ENCODE data around the gene PCDHGB7. TPM values are rescaled to one million over a fixed set of nuclear protein-coding genes. Genes with fewer than 3 reads are reported as not detected.
"Not testable (repeated sequence)": the region's sequence is repeated elsewhere in the genome, so short reads cannot be mapped to it uniquely, and the experiment has no call there.

PCDHGB7 gene
- total RNA-seq, 4 donors from 2014 or later: 13.9 to 18.0 (median 14.4) TPM

- 19% methylated on average over 13 of the region's 13 CpGs for WGBS
- TF ChIP-seq CTCF (IDR thresholded peaks at IDR 0.05): no peak
- TF ChIP-seq POLR2AphosphoS5 (IDR thresholded peaks at IDR 0.05): no peak
- no peak for TF ChIP-seq EP300 (IDR thresholded peaks at IDR 0.05)
- TF ChIP-seq POLR2A (IDR thresholded peaks at IDR 0.05; ENCODE audit: low read depth): no peak
- peaks cover 4 to 14% (median 9%) of the 10 kb centered on the region in 4 donors for H3K36me3 ChIP-seq
- peaks cover 33 to 100% (median 97%) of the 10 kb centered on the region in 4 donors for H3K9me3 ChIP-seq
- intact Hi-C loops (cut with DNase I): no loop called here
- no peak overlapping the region for H3K27ac ChIP-seq (replicated peaks in 1 of 4)
- H3K4me1 ChIP-seq: peaks cover 0 to 12% (median 5%) of the 10 kb centered on the region in 4 donors
- DNase-seq (ENCODE audit: extremely low spot score): no peak
- H3K4me3 ChIP-seq: peak overlapping the region; percentile 24 to 47 (median 38)
- no peaks in the 10 kb centered on the region for H3K27me3 ChIP-seq
Observed at GRCh38 chr5:141421489-141421855, 4.0 kb downstream of the PCDHGB7 start.

- Histone ChIP-seq H3K4me1 (peaks cover 0 to 12% (median 5%) of the 10 kb centered on the region in 4 donors), H3K27me3 (no peaks in the 10 kb centered on the region), H3K36me3 (peaks cover 4 to 23% (median 11%) of the 10 kb centered on the region in 4 donors), H3K9me3 (peaks cover 38 to 100% (median 100%) of the 10 kb centered on the region in 4 donors), H3K27ac (replicated peaks in 1 of 4) (no peak overlapping the region), H3K4me3 (no peak overlapping the region)
- no peak for DNase-seq (ENCODE audit: extremely low spot score)
- TF ChIP-seq POLR2AphosphoS5 (IDR thresholded peaks at IDR 0.05): no peak
- intact Hi-C loops (cut with DNase I): no loop called here
- 18% methylated on average over 12 of the region's 42 CpGs for WGBS
Observed at GRCh38 chr5:141422742-141423291, 5.3 kb downstream of the PCDHGB7 start.

- no peak for TF ChIP-seq CTCF (IDR thresholded peaks at IDR 0.05)
- no peak for TF ChIP-seq POLR2A (IDR thresholded peaks at IDR 0.05; ENCODE audit: low read depth)
- TF ChIP-seq EP300 (IDR thresholded peaks at IDR 0.05): no peak
- TF ChIP-seq POLR2AphosphoS5 (IDR thresholded peaks at IDR 0.05): no peak
- Histone ChIP-seq H3K4me3 (no peak overlapping the region), H3K27ac (replicated peaks in 1 of 4) (no peak overlapping the region), H3K27me3 (no peaks in the 10 kb centered on the region), H3K4me1 (no peaks in the 10 kb centered on the region), H3K9me3 (peaks cover 38 to 100% (median 98%) of the 10 kb centered on the region in 4 donors), H3K36me3 (peaks cover 0 to 15% (median 6%) of the 10 kb centered on the region in 4 donors)
- intact Hi-C loops (cut with DNase I): no loop called here
- WGBS: 41% methylated on average over 48 of the region's 53 CpGs
- DNase-seq (ENCODE audit: extremely low spot score): no peak
Observed at GRCh38 chr5:141427783-141428426, 10.4 kb downstream of the PCDHGB7 start.

- intact Hi-C loops (cut with DNase I): no loop called here
- peaks cover 32 to 100% (median 97%) of the 10 kb centered on the region in 4 donors for H3K9me3 ChIP-seq
- no peaks in the 10 kb centered on the region for H3K27me3 ChIP-seq
- TF ChIP-seq CTCF (IDR thresholded peaks at IDR 0.05): peak in 2 of 3 experiments; percentile 41 to 42
- TF ChIP-seq EP300 (IDR thresholded peaks at IDR 0.05): no peak
- no peaks in the 10 kb centered on the region for H3K4me1 ChIP-seq
- no peak for DNase-seq (ENCODE audit: extremely low spot score)
- H3K4me3 ChIP-seq: peak within 1 kb of the TSS; percentile 38 to 47 (median 41)
- H3K36me3 ChIP-seq: peaks cover 0 to 15% (median 6%) of the 10 kb centered on the region in 4 donors
- WGBS: 21% methylated on average over 29 of the region's 33 CpGs
- H3K27ac ChIP-seq (replicated peaks in 1 of 4): peak within 1 kb of the TSS in 2 of 4 donors; percentile 20 to 31
Observed at GRCh38 chr5:141430332-141431113, 13.0 kb downstream of the PCDHGB7 start, which contains the start of gene PCDHGA12. Gene PCDHGA12 (plus strand): TSS chr5:141430507. CDS start chr5:141430760, 253 bp downstream.

GRCh38 chr5:141431286-141431685, 13.8 kb downstream of the PCDHGB7 start:
- no peaks in the 10 kb centered on the region for H3K4me1 ChIP-seq
- peaks cover 24 to 100% (median 97%) of the 10 kb centered on the region in 4 donors for H3K9me3 ChIP-seq
- intact Hi-C loops (cut with DNase I): no loop called here
- DNase-seq (ENCODE audit: extremely low spot score): no peak
- H3K27ac ChIP-seq (replicated peaks in 1 of 4): no peak overlapping the region
- TF ChIP-seq EP300 (IDR thresholded peaks at IDR 0.05) (no peak), CTCF (IDR thresholded peaks at IDR 0.05) (no peak), POLR2A (IDR thresholded peaks at IDR 0.05; ENCODE audit: low read depth) (no peak), POLR2AphosphoS5 (IDR thresholded peaks at IDR 0.05) (no peak)
- H3K4me3 ChIP-seq: peak overlapping the region; percentile 38 to 47 (median 41)
- WGBS: 23% methylated on average over 36 of the region's 37 CpGs
- H3K36me3 ChIP-seq: peaks cover 0 to 15% (median 3%) of the 10 kb centered on the region in 4 donors
- H3K27me3 ChIP-seq: no peaks in the 10 kb centered on the region

GRCh38 chr5:141432308-141432707, 14.8 kb downstream of the PCDHGB7 start:
- H3K36me3 ChIP-seq; H3K4me3 ChIP-seq; DNase-seq (ENCODE audit: extremely low spot score); intact Hi-C loops (cut with DNase I); H3K27me3 ChIP-seq; H3K27ac ChIP-seq (replicated peaks in 1 of 4); H3K4me1 ChIP-seq: not testable (repeated sequence)
- no CpG with 5 or more reads among the region's 38 CpGs for WGBS
- peaks cover 24 to 100% (median 97%) of the 10 kb centered on the region in 4 donors for H3K9me3 ChIP-seq

- DNase-seq (ENCODE audit: extremely low spot score); H3K4me3 ChIP-seq; H3K27ac ChIP-seq (replicated peaks in 1 of 4); H3K27me3 ChIP-seq; H3K36me3 ChIP-seq; intact Hi-C loops (cut with DNase I); H3K4me1 ChIP-seq: not testable (repeated sequence)
- 25% methylated on average over 8 of the region's 29 CpGs for WGBS
- H3K9me3 ChIP-seq: peaks cover 20 to 100% (median 96%) of the 10 kb centered on the region in 4 donors
Observed at GRCh38 chr5:141432726-141433125, 15.2 kb downstream of the PCDHGB7 start.
